GM18498 (cell line): ENCODE data around the gene HS2ST1.
"Not testable (repeated sequence)": the region's sequence is repeated elsewhere in the genome, so short reads cannot be mapped to it uniquely, and the experiment has no call there.

Experiments
- ATAC-seq: cut with Tn5 transposase; IDR thresholded peaks from one replicate; pipeline ENCODE4 v1.9.1; 2021; ENCODE audit warnings: mild to moderate bottlenecking, moderate library complexity; ENCODE audit not compliant: unreplicated experiment

The HS2ST1 gene

DNA sequence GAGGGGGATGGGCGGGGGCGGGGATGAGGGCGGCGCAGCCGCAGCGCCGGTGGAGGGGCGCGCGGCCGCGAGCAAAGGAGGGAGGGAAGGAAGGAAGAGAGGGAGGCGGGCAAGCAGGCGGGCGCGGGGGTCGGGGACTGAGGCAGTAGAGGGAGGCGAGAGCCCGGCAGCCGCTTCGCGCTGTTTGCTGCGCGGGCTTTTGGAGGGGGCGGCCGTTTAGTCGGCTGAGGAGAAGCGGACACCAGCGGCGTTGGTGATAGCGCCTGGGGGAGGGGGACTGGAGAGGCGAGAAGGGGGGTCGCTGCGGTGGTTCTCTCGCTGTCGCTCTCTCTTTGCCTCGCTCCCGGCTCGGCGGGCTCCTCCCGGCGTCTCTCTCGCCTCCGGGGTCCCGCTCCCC, at the start of gene HS2ST1:
TSS of gene HS2ST1 (plus strand) at position 35 of the 397 bp plus-strand sequence.
- ATAC-seq: no peak

DNA sequence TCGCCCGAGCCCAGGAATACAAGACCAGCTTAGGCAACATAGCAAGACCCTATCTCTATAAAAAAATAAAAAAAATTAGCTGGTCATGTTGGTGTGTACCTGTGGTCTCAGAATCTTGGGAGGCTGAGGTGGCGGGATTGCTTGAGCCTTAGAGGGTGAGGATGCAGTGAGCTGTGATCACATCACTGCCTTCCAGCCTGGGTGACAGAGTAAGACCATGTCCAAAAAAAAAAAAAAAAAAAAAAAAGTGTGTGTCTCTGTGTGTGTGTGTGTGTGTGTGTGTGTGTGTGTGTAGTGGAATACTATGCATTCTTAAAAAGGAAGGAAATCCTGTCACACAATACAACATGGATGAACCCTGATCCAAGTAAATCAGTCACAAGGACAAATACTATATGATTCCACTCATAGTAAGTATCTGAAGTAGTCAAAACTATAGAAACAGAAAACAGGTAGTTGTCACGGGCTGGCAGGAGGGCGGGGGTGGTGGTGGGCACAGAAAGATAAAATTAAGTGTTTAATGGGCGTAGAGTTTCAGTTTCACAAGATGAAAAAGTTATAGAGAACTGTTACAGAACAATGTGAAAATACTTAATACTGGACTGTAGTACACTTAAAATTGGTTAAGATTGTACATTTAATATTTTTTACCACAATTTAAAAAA, 48.3 kb upstream of the HS2ST1 start:
- peak; percentile 82 for ATAC-seq

DNA sequence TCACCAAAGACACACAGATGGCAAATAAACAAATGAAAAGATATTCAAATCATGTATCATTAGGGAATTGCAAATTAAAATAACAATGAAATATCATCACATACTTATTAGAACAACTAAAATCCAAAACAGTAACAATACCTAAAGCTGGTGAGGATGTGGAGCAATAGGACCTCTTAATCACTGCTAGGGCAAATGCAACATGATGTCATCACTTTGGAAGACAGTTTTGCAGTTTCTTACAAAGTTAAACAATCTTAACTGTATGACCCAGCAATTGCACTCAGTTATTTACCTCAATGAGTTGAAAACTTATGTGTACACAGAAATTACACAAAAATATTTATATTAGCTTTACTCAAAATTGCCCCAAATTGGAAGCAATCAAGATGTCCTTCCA, 47.8 kb upstream of the HS2ST1 start:
- peak; percentile 38 for ATAC-seq

DNA sequence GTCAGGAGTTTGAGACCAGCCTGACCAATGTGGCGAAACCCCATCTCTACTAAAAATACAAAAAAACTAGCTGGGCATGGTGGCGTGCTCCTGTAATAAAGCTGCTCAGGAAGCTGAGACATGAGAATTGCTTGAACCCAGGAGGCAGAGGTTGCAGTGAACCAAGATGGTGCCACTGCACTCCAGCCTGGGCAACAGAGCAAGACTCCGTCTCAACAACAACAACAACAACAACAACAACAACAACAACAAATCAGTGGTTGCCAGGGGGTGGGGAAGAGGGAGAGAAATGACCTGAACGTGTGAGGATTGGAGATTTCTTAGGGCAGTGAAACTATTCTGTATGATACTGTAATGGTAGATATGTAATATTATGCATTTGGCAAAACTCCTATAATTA, 47.2 kb upstream of the HS2ST1 start:
- not testable (repeated sequence) for ATAC-seq

DNA sequence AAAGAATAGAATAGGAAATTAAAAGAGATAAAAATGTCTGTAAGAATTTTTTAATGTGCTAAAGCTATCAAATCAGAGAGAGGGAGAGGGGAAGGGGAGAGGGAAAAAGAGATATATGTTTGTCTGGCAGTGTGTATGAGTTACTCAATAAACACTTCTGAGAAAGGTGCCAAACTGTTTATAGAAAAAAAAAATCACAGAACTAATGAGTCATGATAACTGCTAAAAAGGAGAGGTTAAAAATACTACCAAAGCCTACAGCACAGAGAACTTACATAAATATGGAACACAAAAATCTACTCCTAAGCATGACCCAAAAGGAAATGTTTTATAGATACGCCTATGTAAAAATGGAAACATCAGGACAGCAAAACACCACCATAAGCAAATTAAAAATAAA, 46.0 kb upstream of the HS2ST1 start:
- no peak for ATAC-seq

DNA sequence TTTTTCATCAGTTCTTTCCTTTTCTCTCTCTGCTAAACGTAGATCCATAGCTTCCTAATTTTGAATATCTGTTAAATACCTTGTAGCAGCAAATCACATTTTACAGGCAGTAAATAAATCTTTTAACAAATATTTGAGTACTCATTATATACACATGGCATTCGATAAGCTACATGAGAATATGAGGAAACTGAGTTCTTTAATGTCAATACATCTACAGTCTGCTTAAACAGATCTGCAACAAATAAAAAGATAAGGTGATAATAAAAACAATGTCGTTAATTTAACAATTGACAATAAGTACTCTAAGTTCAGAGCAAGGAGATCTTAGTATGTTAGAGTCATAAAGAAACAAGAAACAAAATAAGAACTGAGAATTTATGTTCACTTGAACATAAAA, 43.4 kb upstream of the HS2ST1 start:
- no peak for ATAC-seq

DNA sequence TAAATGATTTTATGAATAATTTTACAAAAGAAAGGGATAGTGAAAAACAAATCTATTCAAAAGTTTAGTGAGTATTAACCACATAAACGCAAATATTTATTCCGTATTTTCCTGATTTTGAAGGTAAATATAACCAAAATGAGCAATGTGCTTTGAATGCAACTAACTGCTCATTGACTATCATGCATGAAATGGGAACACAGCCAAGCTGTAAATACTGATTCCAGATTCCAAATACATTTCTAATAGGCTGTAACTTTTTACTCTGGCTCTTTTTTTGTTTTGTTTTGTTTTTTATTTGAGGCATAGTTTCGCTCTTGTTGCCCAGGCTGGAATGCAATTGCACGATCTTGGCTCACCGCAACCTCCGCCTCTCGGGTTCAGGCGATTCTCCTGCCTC, 42.3 kb upstream of the HS2ST1 start:
- ATAC-seq: no peak

DNA sequence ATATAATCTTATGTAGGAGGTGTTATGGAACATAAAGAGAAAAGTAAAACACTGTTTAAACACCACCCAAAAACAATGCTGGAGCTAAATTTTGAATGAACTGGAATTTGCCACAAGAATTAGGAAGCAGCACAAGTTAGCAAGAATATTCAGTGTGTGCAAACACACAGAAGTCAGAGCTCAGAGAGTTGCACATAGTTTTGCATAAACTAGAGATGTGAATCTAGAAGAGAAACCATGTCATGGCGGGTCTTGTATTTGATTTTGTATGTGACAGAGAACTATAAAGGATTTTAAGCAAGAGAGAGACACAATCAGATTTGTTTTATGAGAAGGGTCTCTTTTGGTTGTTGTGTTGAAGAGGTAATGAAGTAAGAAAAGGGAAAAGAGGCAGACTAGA, 38.7 kb upstream of the HS2ST1 start:
- ATAC-seq: peak; percentile 58

DNA sequence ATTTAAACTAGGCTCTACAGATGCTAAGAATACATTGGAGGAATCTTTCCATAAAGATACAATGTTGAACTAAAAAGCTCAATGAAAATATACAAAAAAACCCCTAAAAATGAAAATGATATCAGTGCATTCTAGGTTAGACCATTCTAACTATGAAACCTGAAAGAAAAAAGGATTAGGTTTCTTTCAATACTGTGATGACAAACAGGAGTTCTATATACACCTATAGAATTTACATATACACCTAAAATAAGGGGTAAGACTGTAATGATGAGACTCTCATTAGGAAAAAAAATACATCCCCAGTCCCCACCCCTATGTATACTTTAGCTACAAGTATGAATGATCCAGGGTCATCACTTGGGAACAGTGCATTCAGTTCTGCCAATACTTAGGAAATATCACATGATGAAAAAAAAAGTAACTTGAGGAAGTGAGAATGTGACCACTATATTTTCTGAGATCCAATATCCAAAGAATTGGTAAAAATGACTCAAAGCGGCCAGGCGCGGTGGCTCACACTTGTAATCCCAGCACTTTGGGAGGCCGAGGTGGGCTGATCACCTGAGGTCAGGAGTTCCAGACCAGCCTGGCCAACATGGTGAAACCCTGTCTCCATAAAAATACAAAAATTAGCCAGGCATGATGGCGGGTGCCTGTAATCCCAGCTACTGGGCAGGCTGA, 26.8 kb upstream of the HS2ST1 start:
- ATAC-seq: peak; percentile 80

DNA sequence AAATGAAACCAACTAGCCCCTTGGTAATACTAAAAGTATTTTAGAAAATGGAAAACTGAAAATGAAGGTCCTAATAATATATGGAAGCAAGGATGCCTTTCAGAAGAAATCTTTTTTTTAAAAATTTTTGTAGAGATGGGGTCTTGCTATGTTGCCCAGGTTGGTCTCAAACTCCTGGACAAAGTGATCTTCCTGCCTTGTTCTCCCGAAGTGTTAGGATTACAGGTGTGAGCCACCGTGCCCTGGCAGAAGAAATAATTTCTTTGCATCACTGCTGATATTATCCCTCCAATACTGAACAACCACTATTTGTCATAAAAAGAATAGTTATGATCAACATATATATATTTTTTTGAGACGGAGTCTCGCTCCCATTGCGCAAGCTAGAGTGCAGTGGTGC, 26.1 kb upstream of the HS2ST1 start:
- no peak for ATAC-seq

DNA sequence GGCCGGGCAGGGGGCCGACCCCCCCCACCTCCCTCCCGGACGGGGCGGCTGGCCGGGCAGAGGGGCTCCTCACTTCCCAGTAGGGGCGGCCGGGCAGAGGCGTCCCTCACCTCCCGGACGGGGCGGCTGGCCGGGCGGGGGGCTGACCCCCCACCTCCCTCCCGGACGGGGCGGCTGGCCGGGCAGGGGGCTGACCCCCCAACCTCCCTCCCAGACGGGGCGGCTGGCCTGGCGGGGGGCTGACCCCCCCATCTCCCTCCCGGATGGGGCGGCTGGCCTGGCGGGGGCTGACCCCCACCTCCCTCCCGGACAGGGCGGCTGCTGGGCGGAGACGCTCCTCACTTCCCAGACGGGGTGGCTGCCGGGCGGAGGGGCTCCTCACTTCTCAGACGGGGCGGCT, 15.0 kb upstream of the HS2ST1 start:
- ATAC-seq: not testable (repeated sequence)

DNA sequence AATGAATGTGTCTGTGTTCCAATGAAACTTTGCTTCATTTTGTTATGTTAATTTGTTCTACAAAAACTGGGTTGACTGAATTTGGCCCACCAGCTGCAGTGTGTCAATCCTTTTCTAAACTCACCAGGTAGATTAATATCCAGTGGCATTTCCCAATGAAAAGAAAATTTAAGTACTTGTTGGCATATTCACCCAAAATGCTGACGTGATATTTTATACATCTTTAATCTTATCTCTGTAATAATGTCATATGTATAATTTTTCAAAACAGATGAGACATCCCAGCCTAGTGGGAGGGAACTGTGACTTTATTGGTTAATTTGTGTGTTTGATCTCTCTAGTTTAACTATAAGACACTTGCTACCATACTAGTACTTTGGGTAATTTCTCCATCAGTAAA, 8.6 kb upstream of the HS2ST1 start:
- no peak for ATAC-seq

DNA sequence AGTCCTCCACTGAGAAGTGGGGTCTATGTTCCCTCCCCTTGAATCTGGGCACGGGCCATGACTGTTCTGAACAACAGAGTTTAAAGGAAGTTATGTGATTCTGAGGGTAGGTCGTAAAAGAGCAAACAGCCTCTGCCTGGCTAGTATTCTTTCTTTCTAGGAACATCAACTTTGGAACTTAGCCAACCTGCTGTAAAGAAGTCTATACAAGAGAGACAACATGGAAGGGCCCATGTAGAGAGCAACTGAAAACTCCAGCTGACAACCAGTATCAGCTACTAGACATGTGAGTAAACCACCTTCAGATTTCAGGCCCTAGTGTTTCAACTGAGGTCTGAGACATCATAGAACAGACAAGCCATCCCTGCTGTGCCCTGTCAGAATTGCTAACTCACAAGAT, 8.0 kb upstream of the HS2ST1 start:
- no peak for ATAC-seq

DNA sequence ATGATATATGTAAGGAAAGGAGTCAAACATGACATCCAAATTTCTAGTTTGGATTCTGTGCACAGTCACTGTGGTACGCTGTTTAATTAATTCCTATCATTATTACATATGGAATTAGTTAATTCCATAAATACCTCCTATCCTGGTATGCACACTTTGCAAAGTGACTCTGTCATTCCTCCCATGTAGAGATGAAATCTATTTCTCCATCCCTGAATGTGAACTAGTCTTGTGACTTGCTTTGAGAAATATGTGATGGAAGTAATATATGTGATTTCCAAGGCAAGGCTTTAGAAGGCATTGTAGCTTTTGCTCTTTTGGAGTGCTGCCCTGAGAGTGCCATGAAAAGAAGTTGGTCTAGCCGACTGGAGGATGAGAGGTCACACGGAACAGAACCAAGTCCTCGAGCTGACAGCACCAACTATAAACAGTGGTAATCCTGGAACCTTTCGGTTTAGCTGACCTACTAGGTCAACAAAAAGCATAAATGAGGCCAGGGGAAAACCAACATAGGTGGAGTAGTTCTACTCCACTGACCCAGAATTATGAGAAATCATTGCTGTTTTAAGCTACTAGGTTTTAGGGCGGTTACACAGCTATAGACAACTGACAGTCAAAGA, 2.0 kb upstream of the HS2ST1 start:
- no peak for ATAC-seq

DNA sequence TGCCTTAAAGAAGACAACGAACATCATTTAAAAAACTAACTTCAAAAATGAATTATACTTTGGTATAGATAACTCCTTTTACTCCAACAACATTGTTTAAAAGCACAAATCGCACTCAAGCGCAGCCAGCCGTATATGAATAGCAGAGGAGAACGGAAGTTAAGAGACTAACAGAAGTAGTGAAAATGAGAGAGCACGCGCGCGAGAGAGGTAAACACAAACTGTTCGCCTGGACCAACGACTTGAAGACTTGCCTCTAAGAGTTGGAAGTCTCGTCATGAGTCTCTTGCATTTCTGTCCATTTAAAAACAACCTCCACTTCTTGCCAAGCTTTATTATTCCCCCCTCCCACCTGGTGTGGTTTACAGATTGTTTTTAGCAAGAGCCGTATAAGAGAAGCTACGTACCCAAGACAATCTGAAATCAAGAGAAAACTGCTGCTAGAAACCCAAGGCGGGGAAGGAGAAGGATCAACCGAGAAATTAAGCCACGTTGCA, 988 bp upstream of the HS2ST1 start:
- ATAC-seq: peak; percentile 19

DNA sequence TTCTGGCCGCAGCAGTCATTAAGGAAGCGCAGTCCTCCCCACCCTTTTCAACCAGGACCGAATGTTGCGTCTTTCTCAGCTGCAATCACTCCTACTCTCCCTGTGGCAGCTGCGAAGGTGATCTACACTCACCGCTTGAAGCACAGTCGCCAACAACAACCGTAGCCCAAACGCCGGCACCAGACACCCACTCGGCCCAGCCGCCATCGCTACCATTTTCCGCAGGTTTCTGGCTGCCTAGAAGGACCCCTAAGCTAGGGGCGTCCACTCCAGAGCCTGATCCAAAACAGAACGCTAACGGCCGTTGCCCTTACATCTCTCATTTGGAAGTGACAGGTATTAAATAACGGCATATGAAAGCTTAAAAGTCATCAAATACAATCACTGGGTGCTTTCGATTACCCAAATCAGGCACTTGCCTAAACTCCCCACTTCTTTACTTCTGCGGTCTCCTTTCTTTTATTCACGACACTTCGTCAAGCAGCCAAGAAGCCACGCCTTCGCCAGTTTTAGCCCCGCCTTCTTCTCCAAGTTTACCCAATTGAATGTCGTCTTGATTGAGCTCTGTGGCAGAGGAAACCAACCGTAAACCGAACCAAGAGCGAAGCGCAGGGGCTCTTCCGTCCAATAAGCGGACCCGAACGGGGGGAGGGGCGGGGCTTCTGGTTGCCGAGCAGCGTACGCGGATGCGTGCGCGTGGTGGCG, 387 bp upstream of the HS2ST1 start, which contains the start of gene SELENOF:
TSS of gene SELENOF (minus strand) at position 231 of the 705 bp plus-strand sequence. CDS start at position 216, 15 bp downstream.
- peak; percentile 85 for ATAC-seq

DNA sequence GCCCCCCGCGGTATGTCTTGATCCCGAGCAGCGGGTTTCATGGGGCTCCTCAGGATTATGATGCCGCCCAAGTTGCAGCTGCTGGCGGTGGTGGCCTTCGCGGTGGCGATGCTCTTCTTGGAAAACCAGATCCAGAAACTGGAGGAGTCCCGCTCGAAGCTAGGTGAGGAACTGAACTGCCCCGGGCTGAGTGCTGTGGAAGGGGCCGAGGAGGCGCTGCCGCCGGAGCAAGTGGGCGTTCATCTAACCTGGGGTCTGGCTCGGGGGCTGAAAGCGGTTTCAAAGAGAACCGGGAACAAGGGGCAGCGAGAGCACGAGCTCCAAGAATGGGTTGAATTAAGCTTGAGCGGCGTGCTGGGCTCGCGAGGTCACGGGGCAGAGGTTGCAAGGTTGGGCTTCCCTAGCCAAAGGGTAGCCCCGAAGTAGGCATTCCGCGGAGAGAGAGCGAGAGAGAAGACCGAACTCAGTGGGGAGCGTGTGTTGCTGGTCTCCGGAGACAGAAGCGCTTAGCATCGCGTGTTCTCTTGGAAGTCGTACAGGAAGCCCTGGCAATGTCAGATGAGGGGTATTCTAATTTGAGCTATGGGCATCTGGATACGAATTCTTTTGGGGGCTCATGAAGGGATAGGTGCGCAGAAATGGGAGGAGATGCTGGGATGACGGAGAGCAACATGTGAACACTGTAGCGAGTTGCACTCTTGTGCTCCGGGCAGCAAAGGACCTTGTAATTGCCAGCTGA, 732 bp downstream of the HS2ST1 start:
- peak; percentile 18 for ATAC-seq

DNA sequence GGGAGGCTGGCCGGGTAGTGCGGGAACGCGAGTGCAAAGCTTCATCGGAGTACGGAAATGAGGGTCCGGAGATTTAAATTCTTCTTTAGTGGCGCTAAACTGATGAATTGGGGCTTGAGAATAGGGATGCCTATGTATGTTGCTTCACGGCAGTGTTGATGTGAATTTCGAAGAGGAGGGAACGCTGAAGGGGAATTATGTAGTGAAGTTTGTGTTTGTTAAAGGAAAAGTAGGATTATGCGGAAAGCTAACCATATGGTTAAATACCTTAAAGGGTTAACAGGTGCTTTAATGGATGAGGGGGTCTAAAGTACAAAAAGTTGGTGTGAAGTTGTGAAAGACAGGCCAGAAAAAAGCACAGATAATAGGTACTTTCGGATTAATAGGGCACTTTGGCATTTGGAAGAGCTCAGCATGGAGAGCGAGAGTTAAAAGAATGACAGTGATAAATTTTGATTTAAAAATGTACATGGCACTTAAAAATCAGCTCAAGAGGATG, 1.4 kb downstream of the HS2ST1 start:
- ATAC-seq: no peak

DNA sequence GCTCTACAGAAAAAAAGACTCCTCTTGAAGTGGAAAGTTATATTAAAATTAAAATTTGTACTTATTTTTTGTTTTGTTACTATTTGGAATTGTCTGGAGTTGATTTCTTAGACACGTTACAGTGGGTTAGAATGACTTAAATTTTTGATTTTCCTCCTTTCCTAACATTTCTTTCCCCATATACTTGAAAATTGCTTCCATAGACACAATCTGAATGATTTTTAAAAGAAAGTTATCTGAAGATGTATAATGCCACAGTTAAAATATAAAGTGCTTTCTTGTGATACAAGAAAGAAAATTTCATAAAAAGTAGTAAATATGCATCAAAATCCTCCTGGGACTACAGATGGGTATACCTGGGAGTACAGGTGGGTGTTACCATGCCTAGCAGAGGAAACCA, 2.3 kb downstream of the HS2ST1 start:
- no peak for ATAC-seq

DNA sequence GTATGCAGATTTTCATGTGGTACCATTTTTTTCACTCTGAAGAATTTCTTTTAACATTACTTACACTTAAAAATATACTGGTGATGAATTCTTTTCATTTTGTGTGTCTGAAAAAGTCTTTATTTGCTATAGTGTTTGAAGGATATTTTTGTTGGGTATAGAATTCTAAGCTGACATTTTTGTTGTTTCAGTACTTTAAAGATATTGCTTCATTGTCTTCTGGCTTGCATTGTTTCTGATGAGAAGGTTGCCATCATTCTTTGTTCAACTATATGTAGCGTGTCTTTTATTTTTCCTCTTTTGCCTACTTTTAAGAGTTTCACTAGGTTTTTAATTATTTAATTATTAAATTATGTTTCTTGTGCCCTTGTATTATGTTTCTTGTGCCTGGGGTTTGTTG, 8.0 kb downstream of the HS2ST1 start:
- no peak for ATAC-seq
